SK-N-SH (cell line): Measurements from ENCODE around the gene FBXL22. TPM values are rescaled to one million over a fixed set of nuclear protein-coding genes. Genes with fewer than 3 reads are reported as not detected.

Experiments
- CTCF ChIA-PET: fragments of 300-600, 350-600 bp; formaldehyde crosslinking; extraction: SDS; loops from one replicate; lab custom pipeline; 2021; lab: Yijun Ruan, JAX
- POLR2A ChIA-PET: fragments of 350-600 bp; sonication (Branson Sonifier 250); formaldehyde crosslinking; extraction: SDS; loops from one replicate; lab custom pipeline; 2020; ENCODE audit warnings: antibody characterized with exemption, inconsistent platforms; lab: Yijun Ruan, JAX
- DNase-seq: peaks from one replicate; pipeline ENCODE4 v3.0.0; 2012
- H2AFZ ChIP-seq: fragments of 200-600 bp; sonication (generic); 2 replicates; pipeline ENCODE4 v1.8.1; 2016; ENCODE audit warnings: antibody characterized with exemption, mild to moderate bottlenecking, low read depth
- H3F3A ChIP-seq: fragments of 200-600 bp; sonication (generic); replicated peaks from 2 replicates; pipeline ENCODE3; 2016; ENCODE audit warnings: antibody characterized with exemption, mild to moderate bottlenecking; ENCODE audit not compliant: insufficient read depth
- H3K27ac ChIP-seq, 2 experiments: fragments of 200-500 bp in 1 of 2; fragments of 200-600 bp in 1 of 2; sonication (Bioruptor generic) in 1 of 2; sonication (generic), shearing (Covaris generic) in 1 of 2; 2 replicates each; pipeline versions ENCODE4 v1.5.1 to v1.6.1; 2014 to 2016; ENCODE audit warnings: low read depth in 2 of 2, inconsistent platforms in 1 of 2, low read length in 1 of 2, mild to moderate bottlenecking in 1 of 2, mixed read lengths in 1 of 2
- H3K27me3 ChIP-seq: fragments of 200-600 bp; sonication (generic), shearing (Covaris generic); 2 replicates; pipeline ENCODE4 v1.6.1; 2016; ENCODE audit warnings: mixed run types; ENCODE audit not compliant: insufficient read depth
- H3K36me3 ChIP-seq, 2 experiments: fragments of 200-500 bp in 1 of 2; fragments of 200-600 bp in 1 of 2; sonication (Bioruptor generic) in 1 of 2; sonication (generic) in 1 of 2; replicated peaks in 1 of 2; 2 replicates each; pipeline versions ENCODE3 to v1.5.1; 2014 to 2016; ENCODE audit warnings: low read length in 1 of 2, mild to moderate bottlenecking in 1 of 2; ENCODE audit not compliant: insufficient read depth in 2 of 2, control insufficient read depth in 1 of 2
- H3K4me1 ChIP-seq, 2 experiments: fragments of 200-500 bp in 1 of 2; fragments of 200-600 bp in 1 of 2; sonication (Bioruptor generic) in 1 of 2; sonication (generic), shearing (Covaris generic) in 1 of 2; 2 replicates each; pipeline versions ENCODE4 v1.5.1 to v1.6.1; 2014 to 2016; ENCODE audit warnings: low read depth in 1 of 2, low read length in 1 of 2, mixed run types in 1 of 2; ENCODE audit not compliant: insufficient read depth in 2 of 2, control insufficient read depth in 1 of 2
- H3K4me2 ChIP-seq: fragments of 200-600 bp; sonication (generic), shearing (Covaris generic); 2 replicates; pipeline ENCODE4 v1.6.1; 2017; ENCODE audit warnings: mixed run types
- H3K4me3 ChIP-seq, 2 experiments: fragments of 200-500 bp in 1 of 2; fragments of 200-600 bp in 1 of 2; sonication (Bioruptor generic) in 1 of 2; sonication (generic), shearing (Covaris generic) in 1 of 2; 2 replicates each; pipeline versions ENCODE4 v1.5.1 to v1.8.1; 2014 to 2016; ENCODE audit warnings: low read depth in 2 of 2, inconsistent platforms in 1 of 2, low read length in 1 of 2, mild to moderate bottlenecking in 1 of 2, mixed read lengths in 1 of 2, moderate library complexity in 1 of 2
- H3K79me2 ChIP-seq: fragments of 200-600 bp; sonication (generic); 2 replicates; pipeline ENCODE4 v1.8.1; 2017; ENCODE audit warnings: mild to moderate bottlenecking; ENCODE audit not compliant: insufficient read depth
- H3K9ac ChIP-seq: fragments of 200-600 bp; sonication (generic); 2 replicates; pipeline ENCODE4 v1.6.1; 2017; ENCODE audit warnings: mixed run types
- H3K9me2 ChIP-seq: fragments of 200-600 bp; sonication (generic); 2 replicates; pipeline ENCODE4 v1.6.1; 2017; ENCODE audit warnings: mixed run types
- H3K9me3 ChIP-seq: fragments of 200-600 bp; sonication (generic); 2 replicates; pipeline ENCODE4 v1.6.1; 2017; ENCODE audit warnings: mixed run types, mild to moderate bottlenecking, moderate library complexity
- H4K20me1 ChIP-seq: fragments of 200-600 bp; sonication (generic); 2 replicates; pipeline ENCODE4 v1.6.1; 2017; ENCODE audit warnings: mild to moderate bottlenecking, mixed run types; ENCODE audit not compliant: insufficient read depth
- CHD2 ChIP-seq: fragments of 150-350 bp; IDR thresholded peaks from 2 replicates; pipeline ENCODE4 v1.6.1; 2018; ENCODE audit warnings: low read length; ENCODE audit not compliant: partially characterized antibody
- CTCF ChIP-seq: fragments of 200-600 bp; sonication (generic); IDR thresholded peaks from 2 replicates; pipeline ENCODE4 v1.6.1; 2017; ENCODE audit warnings: antibody characterized with exemption, mild to moderate bottlenecking, moderate library complexity
- EP300 ChIP-seq, 2 experiments: IDR thresholded peaks; 2 replicates each; pipeline versions ENCODE4 v1.4.0 to v1.6.1; 2012; ENCODE audit warnings: borderline replicate concordance in 1 of 2, low read depth in 1 of 2, low read length in 1 of 2
- EZH2phosphoT487 ChIP-seq: fragments of 200-600 bp; sonication (generic); IDR thresholded peaks from 2 replicates; pipeline ENCODE4 v1.6.1; 2017; ENCODE audit warnings: low read depth, mixed run types, mild to moderate bottlenecking, antibody characterized with exemption, moderate library complexity, borderline replicate concordance
- FOXJ3 ChIP-seq: sonication (generic); formaldehyde crosslinking; IDR thresholded peaks from 2 replicates; pipeline ENCODE4 v1.5.1; 2020; ENCODE audit warnings: mild to moderate bottlenecking, missing genetic modification reagents
- GATA2 ChIP-seq: sonication (generic); formaldehyde crosslinking; IDR thresholded peaks from 2 replicates; pipeline ENCODE4 v1.5.0; 2020; ENCODE audit warnings: mild to moderate bottlenecking, missing genetic modification reagents
- MAX ChIP-seq: IDR thresholded peaks from 2 replicates; pipeline ENCODE4 v1.4.0; 2012; ENCODE audit warnings: low read depth
- MEF2A ChIP-seq: IDR thresholded peaks from 2 replicates; pipeline ENCODE4 v1.4.0; 2012; ENCODE audit warnings: low read depth, borderline replicate concordance
- NFIC ChIP-seq: IDR thresholded peaks from 2 replicates; pipeline ENCODE4 v1.4.0; 2012; ENCODE audit warnings: borderline replicate concordance
- PBX3 ChIP-seq: IDR thresholded peaks from 2 replicates; pipeline ENCODE4; 2012
- POLR2AphosphoS5 ChIP-seq: IDR thresholded peaks from 2 replicates; pipeline ENCODE4 v1.6.1; 2012; ENCODE audit warnings: low read depth, low read length
- RAD21 ChIP-seq: IDR thresholded peaks from 2 replicates; pipeline ENCODE4 v1.6.1; 2012; ENCODE audit warnings: mild to moderate bottlenecking, low read length
- RCOR1 ChIP-seq: fragments of 150-350 bp; IDR thresholded peaks from 2 replicates; pipeline ENCODE4 v1.6.1; 2017; ENCODE audit warnings: antibody characterized with exemption, low read length
- RFX5 ChIP-seq: IDR thresholded peaks from 2 replicates; pipeline ENCODE4 v1.6.1; 2012; ENCODE audit warnings: mild to moderate bottlenecking, improper control_type of control experiment, low read length
- TAF1 ChIP-seq: IDR thresholded peaks from 2 replicates; pipeline ENCODE4 v1.6.1; 2012; ENCODE audit warnings: low read depth, mild to moderate bottlenecking, low read length, moderate library complexity, borderline replicate concordance
- TCF12 ChIP-seq: IDR thresholded peaks from 2 replicates; pipeline ENCODE4 v1.4.0; 2012
- USF2 ChIP-seq: fragments of 150-350 bp; IDR thresholded peaks from 2 replicates; pipeline ENCODE4 v1.6.1; 2017; ENCODE audit warnings: antibody characterized with exemption, low read length, low read depth, borderline replicate concordance
- YY1 ChIP-seq: IDR thresholded peaks from 2 replicates; pipeline ENCODE4 v1.4.0; 2012; ENCODE audit warnings: low read depth, mild to moderate bottlenecking
- ZBTB33 ChIP-seq: IDR thresholded peaks from 2 replicates; pipeline ENCODE4 v1.4.0; 2012; ENCODE audit warnings: low read depth, borderline replicate concordance
- WGBS: methylation state at CpG from one replicate; pipeline ENCODE4 v1.1.6; 2017; ENCODE audit warnings: low lambda C conversion rate; 5-methylcytosine and 5-hydroxymethylcytosine counted together
- polyA plus RNA-seq, 3 experiments: library from polyadenylated mRNA; depleted of rRNA; stranded (reverse); fragments of >200 nt; gene quantifications; 2 replicates each; pipeline ENCODE4 v1.2.3, GENCODE V29; 2012

The FBXL22 gene
- polyA plus RNA-seq, 1 of the 3 experiments (the other 2 are of a cell fraction), result 0.10 TPM

- H3K36me3 ChIP-seq, result peaks cover 26 to 49% of the 10 kb centered on the region in 2 experiments
- 77% methylated on average over 6 of the region's 6 CpGs for WGBS
Observed at GRCh38 chr15:63556246-63556645, 40.9 kb upstream of the FBXL22 start.

GRCh38 chr15:63556736-63557135 lies 40.5 kb upstream of the FBXL22 start:
- 96% methylated on average over 7 of the region's 7 CpGs for WGBS
- Histone ChIP-seq H4K20me1 (no peaks in the 10 kb centered on the region), H3K9me2 (no peaks in the 10 kb centered on the region), H3K4me2 (no peak overlapping the region), H3K27ac (no peak overlapping the region), H3K79me2 (no peaks in the 10 kb centered on the region; the same call in 1 of the 2 replicates), H3K9ac (no peak overlapping the region), H3K36me3 (peaks cover 29 to 51% of the 10 kb centered on the region in 2 experiments), H3K4me3 (no peak overlapping the region), H2AFZ (no peak overlapping the region), H3K4me1 (peaks cover 7 to 26% of the 10 kb centered on the region in 2 experiments; a peak in 3 of 4 replicates), H3K27me3 (no peaks in the 10 kb centered on the region), H3K9me3 (no peaks in the 10 kb centered on the region), H3F3A (peaks cover 18% of the 10 kb centered on the region)
- ChIA-PET CTCF (no interaction called here), POLR2A (no interaction called here)
- no peak for DNase-seq
- TF ChIP-seq FOXJ3 (CRISPR knock-in tag), result no peak
- no peak for TF ChIP-seq CTCF
- no peak for TF ChIP-seq RAD21
- TF ChIP-seq USF2, result no peak
- no peak for TF ChIP-seq EZH2phosphoT487
- no peak for TF ChIP-seq EP300 (IDR thresholded peaks at IDR 0.05; ENCODE audit: borderline replicate concordance in 1 of 2, low read depth in 1 of 2, low read length in 1 of 2)

More at GRCh38 chr15:63556246-63556645, 40.9 kb upstream of the FBXL22 start:
- Histone ChIP-seq H3K27ac (no peak overlapping the region), H2AFZ (no peak overlapping the region), H3K4me3 (no peak overlapping the region), H3K9me3 (no peaks in the 10 kb centered on the region), H4K20me1 (no peaks in the 10 kb centered on the region), H3K9ac (no peak overlapping the region), H3F3A (peaks cover 18% of the 10 kb centered on the region), H3K4me1 (peaks cover 7 to 27% of the 10 kb centered on the region in 2 experiments; a peak in 3 of 4 replicates), H3K27me3 (no peaks in the 10 kb centered on the region), H3K4me2 (no peak overlapping the region), H3K9me2 (no peaks in the 10 kb centered on the region), H3K79me2 (no peaks in the 10 kb centered on the region; the same call in 1 of the 2 replicates)
- TF ChIP-seq CHD2 (no peak), MAX (no peak), POLR2AphosphoS5 (no peak), MEF2A (no peak), GATA2 (CRISPR knock-in tag) (no peak), RCOR1 (no peak), ZBTB33 (no peak), RFX5 (no peak), PBX3 (no peak), NFIC (no peak), TAF1 (no peak), TCF12 (no peak), YY1 (no peak), RAD21 (no peak), EP300 (IDR thresholded peaks at IDR 0.05; ENCODE audit: borderline replicate concordance in 1 of 2, low read depth in 1 of 2, low read length in 1 of 2) (no peak)
- POLR2A ChIA-PET, result no interaction called here
- DNase-seq, result no peak
- CTCF ChIA-PET, result no interaction called here
